HepG2 (cell line): ENCODE measurements around the gene KCNQ5. TPM values are rescaled to one million over a fixed set of nuclear protein-coding genes. Genes with fewer than 3 reads are reported as not detected.

Experiments used
- ADNP ChIP-seq: sonication (generic); formaldehyde crosslinking; IDR thresholded peaks from 2 replicates; pipeline ENCODE4 v1.4.0; 2020; ENCODE audit warnings: missing genetic modification reagents
- JDP2 ChIP-seq: sonication (generic); formaldehyde crosslinking; IDR thresholded peaks from 2 replicates; pipeline ENCODE4 v1.8.1; 2022; ENCODE audit warnings: missing genetic modification reagents, borderline replicate concordance
- NR3C1 ChIP-seq: sonication (generic); formaldehyde crosslinking; IDR thresholded peaks from 2 replicates; pipeline ENCODE4 v1.4.0; 2020; ENCODE audit warnings: missing genetic modification reagents
- polyA plus RNA-seq, 8 experiments: library from polyadenylated mRNA; depleted of rRNA in 3 of 8; stranded (reverse) in 7 of 8; unstranded in 1 of 8; fragments of >200 nt; fragmentation: Illumina TruSeq in 4 of 8; extraction: Trizol in 4 of 8; gene quantifications; 2 replicates each; pipeline versions ENCODE4 v1.2.1 to v1.2.3, GENCODE V29; 2011 to 2016; ENCODE audit warnings: low read depth in 4 of 8, missing spikeins in 1 of 8, mixed read lengths in 1 of 8; ENCODE audit not compliant: insufficient read depth in 1 of 8
- total RNA-seq, 5 experiments: library from RNA; depleted of rRNA; stranded (reverse); fragments of >200 nt; fragmentation: Illumina TruSeq; extraction: Trizol; gene quantifications; 2 replicates each; pipeline ENCODE4 v1.2.3, GENCODE V29; 2016; ENCODE audit warnings: low read depth in 1 of 5
- TF ChIP-seq, protein P1 (sequence below): sonication (generic); formaldehyde crosslinking; IDR thresholded peaks from 2 replicates; pipeline ENCODE4 v1.4.0; 2020; ENCODE audit warnings: low read depth, mild to moderate bottlenecking, missing genetic modification reagents
- TF ChIP-seq, protein P2 (sequence below): sonication (generic); formaldehyde crosslinking; IDR thresholded peaks from 2 replicates; pipeline ENCODE4 v1.4.0; 2020; ENCODE audit warnings: missing genetic modification reagents
- TF ChIP-seq, protein P3 (sequence below): sonication (generic); formaldehyde crosslinking; IDR thresholded peaks from 2 replicates; pipeline ENCODE4 v1.4.0; 2020; ENCODE audit warnings: missing genetic modification reagents, borderline replicate concordance
- TF ChIP-seq, protein P4 (sequence below): sonication (generic); formaldehyde crosslinking; IDR thresholded peaks from 2 replicates; pipeline ENCODE4 v1.8.1; 2023; ENCODE audit warnings: missing genetic modification reagents, inconsistent platforms, borderline replicate concordance

KCNQ5 gene
- total and polyA plus RNA-seq, 2 of the 13 experiments (the other 11 are each of a cell fraction or from before 2014, with no cell fraction given): 0.04 TPM; not detected in 1

DNA sequence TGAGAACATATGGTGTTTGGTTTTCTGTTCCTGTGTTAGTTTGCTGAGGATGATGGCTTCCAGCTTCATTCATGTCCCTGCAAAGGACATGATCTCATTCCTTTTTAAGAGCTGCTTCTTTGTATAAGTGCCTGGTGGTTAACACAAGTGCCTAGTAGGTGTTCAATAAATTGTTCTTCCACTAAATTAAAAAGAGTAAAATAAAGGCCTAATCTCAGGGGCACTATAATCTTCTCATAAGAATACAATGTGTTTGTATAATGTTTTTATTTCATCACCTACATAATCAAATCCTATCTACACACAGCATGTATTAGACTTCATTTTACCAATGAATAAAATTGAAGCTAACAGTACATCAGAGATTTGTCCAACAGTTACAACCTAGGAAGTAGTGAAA, 350.7 kb downstream of the KCNQ5 start (continued):
- TF ChIP-seq, protein P1, sequence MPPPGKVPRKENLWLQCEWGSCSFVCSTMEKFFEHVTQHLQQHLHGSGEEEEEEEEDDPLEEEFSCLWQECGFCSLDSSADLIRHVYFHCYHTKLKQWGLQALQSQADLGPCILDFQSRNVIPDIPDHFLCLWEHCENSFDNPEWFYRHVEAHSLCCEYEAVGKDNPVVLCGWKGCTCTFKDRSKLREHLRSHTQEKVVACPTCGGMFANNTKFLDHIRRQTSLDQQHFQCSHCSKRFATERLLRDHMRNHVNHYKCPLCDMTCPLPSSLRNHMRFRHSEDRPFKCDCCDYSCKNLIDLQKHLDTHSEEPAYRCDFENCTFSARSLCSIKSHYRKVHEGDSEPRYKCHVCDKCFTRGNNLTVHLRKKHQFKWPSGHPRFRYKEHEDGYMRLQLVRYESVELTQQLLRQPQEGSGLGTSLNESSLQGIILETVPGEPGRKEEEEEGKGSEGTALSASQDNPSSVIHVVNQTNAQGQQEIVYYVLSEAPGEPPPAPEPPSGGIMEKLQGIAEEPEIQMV: no peak
- TF ChIP-seq NR3C1 (CRISPR knock-in tag) (no peak), JDP2 (no peak), ADNP (CRISPR knock-in tag) (no peak)
- TF ChIP-seq, protein P2, sequence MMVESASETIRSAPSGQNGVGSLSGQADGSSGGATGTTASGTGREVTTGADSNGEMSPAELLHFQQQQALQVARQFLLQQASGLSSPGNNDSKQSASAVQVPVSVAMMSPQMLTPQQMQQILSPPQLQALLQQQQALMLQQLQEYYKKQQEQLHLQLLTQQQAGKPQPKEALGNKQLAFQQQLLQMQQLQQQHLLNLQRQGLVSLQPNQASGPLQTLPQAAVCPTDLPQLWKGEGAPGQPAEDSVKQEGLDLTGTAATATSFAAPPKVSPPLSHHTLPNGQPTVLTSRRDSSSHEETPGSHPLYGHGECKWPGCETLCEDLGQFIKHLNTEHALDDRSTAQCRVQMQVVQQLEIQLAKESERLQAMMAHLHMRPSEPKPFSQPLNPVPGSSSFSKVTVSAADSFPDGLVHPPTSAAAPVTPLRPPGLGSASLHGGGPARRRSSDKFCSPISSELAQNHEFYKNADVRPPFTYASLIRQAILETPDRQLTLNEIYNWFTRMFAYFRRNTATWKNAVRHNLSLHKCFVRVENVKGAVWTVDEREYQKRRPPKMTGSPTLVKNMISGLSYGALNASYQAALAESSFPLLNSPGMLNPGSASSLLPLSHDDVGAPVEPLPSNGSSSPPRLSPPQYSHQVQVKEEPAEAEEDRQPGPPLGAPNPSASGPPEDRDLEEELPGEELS (CRISPR knock-in tag): no peak
- TF ChIP-seq, protein P3, sequence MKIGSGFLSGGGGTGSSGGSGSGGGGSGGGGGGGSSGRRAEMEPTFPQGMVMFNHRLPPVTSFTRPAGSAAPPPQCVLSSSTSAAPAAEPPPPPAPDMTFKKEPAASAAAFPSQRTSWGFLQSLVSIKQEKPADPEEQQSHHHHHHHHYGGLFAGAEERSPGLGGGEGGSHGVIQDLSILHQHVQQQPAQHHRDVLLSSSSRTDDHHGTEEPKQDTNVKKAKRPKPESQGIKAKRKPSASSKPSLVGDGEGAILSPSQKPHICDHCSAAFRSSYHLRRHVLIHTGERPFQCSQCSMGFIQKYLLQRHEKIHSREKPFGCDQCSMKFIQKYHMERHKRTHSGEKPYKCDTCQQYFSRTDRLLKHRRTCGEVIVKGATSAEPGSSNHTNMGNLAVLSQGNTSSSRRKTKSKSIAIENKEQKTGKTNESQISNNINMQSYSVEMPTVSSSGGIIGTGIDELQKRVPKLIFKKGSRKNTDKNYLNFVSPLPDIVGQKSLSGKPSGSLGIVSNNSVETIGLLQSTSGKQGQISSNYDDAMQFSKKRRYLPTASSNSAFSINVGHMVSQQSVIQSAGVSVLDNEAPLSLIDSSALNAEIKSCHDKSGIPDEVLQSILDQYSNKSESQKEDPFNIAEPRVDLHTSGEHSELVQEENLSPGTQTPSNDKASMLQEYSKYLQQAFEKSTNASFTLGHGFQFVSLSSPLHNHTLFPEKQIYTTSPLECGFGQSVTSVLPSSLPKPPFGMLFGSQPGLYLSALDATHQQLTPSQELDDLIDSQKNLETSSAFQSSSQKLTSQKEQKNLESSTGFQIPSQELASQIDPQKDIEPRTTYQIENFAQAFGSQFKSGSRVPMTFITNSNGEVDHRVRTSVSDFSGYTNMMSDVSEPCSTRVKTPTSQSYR (CRISPR knock-in tag): no peak
- TF ChIP-seq, protein P4, sequence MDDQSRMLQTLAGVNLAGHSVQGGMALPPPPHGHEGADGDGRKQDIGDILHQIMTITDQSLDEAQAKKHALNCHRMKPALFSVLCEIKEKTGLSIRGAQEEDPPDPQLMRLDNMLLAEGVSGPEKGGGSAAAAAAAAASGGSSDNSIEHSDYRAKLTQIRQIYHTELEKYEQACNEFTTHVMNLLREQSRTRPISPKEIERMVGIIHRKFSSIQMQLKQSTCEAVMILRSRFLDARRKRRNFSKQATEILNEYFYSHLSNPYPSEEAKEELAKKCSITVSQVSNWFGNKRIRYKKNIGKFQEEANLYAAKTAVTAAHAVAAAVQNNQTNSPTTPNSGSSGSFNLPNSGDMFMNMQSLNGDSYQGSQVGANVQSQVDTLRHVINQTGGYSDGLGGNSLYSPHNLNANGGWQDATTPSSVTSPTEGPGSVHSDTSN (CRISPR knock-in tag): no peak
- TF ChIP-seq, all 625 proteins: peak for 0
